ENCODE measurements around the gene RNF183. TPM values are rescaled to one million over a fixed set of nuclear protein-coding genes. Genes with fewer than 3 reads are reported as not detected.

The RNF183 gene
- total and polyA plus RNA-seq, 9 of the 15 experiments (the other 6 are each of a cell fraction or from before 2014, with no cell fraction given), result 0.04 to 2.0 (median 0.16) TPM; not detected in 5

DNA sequence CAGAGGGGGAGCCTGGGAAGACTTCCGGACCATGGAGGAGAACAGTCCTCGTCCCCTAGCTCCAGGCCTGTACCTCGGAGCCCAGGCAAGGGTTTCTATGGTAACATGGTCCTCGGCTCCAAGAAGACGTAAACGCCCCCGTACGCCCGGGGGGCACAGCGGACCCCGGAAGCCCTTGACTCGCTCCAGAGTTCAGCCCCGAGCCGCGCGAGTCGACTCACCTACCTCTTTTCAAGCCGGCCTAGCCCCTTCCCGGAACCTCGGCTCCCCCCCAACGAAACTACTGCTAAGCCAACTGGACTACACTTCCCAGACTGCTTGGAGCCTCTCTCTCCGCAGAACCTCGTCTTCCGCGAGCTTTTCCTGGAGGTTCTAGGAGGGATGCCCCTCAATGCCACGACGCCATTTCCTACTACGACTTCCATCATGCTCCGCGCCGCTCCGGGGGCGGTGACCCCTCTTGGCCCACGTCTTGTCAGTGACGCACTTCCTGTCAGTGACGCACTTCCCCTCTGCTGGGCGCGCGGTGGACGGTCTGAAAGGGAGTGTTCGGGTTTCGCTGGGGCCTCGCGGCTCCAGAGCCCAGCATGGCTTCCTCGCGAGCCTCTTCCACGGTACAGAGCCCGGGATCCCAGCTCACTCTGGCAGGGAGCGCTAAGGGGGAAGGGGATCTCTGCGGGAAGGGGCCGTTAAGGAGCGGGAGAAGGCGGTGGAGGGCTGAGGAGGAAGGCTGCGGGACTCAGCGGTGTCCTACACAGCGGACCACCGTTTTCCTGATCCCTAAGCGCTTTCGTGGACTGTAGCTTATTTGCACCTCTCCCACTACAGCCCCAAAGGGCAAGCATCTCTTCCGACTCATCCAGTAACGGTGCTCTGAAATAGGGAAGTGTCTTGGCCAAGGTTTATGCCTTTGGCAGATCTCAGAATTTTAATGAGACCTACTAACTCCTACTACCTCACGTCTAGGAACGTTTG, 27.7 kb downstream of the RNF183 start, which contains the start of the genes CDC26 and PRPF4:
TSS of gene CDC26 (minus strand) at position 416 of the 975 bp plus-strand sequence. CDS start 3,065 bp downstream, outside the sequence.
TSS of gene PRPF4 (plus strand) at position 502 of the 975 bp plus-strand sequence. CDS start at position 588, 86 bp downstream.
- FAIRE-seq (peak; percentile 97), DNase-seq (ENCODE audit: extremely low read depth in 1 of 4, low spot score in 3 of 4) (peak; percentile 94 to 98 (median 94)), ATAC-seq (peak; percentile 97)
- Histone ChIP-seq H3K27ac (ENCODE audit: extremely low read depth, low read depth, low read length) (peak within 1 kb of the TSS; percentile 92), H4K20me1 (replicated peaks; ENCODE audit: control insufficient read depth, insufficient read depth, low read length) (no peaks in the 10 kb centered on the region), H3K4me3 (peak within 1 kb of the TSS; percentile 80), H3K4me2 (ENCODE audit: insufficient read depth, low read length) (peak within 1 kb of the TSS; percentile 99), H3K9me3 (replicated peaks; ENCODE audit: control insufficient read depth, insufficient read depth, low read depth, low read length) (no peaks in the 10 kb centered on the region), H2AFZ (ENCODE audit: low read depth, low read length) (peak within 1 kb of the TSS; percentile 98), H3K9me1 (ENCODE audit: control insufficient read depth, insufficient read depth, low read length) (no peaks in the 10 kb centered on the region), H3K9ac (ENCODE audit: insufficient read depth in 1 of 2, low read depth in 2 of 2, low read length in 2 of 2) (peak within 1 kb of the TSS; percentile 96 to 99), H3K36me3 (ENCODE audit: control insufficient read depth, insufficient read depth, low read length) (peaks cover 70% of the 10 kb centered on the region), H3K79me2 (ENCODE audit: control insufficient read depth, insufficient read depth, low read length) (peaks cover 53% of the 10 kb centered on the region), H3K27me3 (ENCODE audit: control insufficient read depth in 2 of 2, insufficient read depth in 2 of 2, low read length in 2 of 2) (no peaks in the 10 kb centered on the region), H3K4me1 (replicated peaks in 1 of 2; ENCODE audit: control insufficient read depth in 2 of 2, insufficient read depth in 2 of 2, low read length in 2 of 2) (peaks cover 3 to 6% of the 10 kb centered on the region in 2 experiments; a peak in 3 of 5 replicates)
- POLR2A ChIA-PET, result interaction anchor here (0.5 to 2.0 kb wide), 25 partner anchors 8 to 492 kb away, joined by 3 to 12 read pairs (median 3); partner anchors contain the start of genes ALAD, C9orf43, FKBP15 and POLE3
- CTCF ChIA-PET (ENCODE audit: low intra/inter-chr PET ratio), result interaction anchor here (0.6 to 2.7 kb wide), 7 partner anchors 80 to 380 kb away, joined by 3 to 23 read pairs (median 5); partner anchors contain the start of genes C9orf43 and POLE3
- intact Hi-C loops (cut with micrococcal nuclease) (loop anchor here (2.0 to 10.0 kb wide), 5 partner anchors 55 to 383 kb away; partner anchors contain the start of genes ALAD, FKBP15 and SLC31A1), in situ Hi-C loops (cut with MboI) (no loop called here)
- WGBS (ENCODE audit: insufficient coverage, low coverage, missing lambda C conversion rate), result 1% methylated on average over 53 of the region's 63 CpGs
- BruUV-seq (replicated peaks), result TSS peak; percentile 79
- TF ChIP-seq LCOR (CRISPR knock-in tag; IDR thresholded peaks at IDR 0.05) (0 out of 2 replicates have a peak, but pooled peaks have one; percentile 33), HDGF (IDR thresholded peaks at IDR 0.05) (no peak), RFX7 (CRISPR knock-in tag; IDR thresholded peaks at IDR 0.05) (no peak), MYC (IDR thresholded peaks at IDR 0.05; ENCODE audit: low read depth, low read length) (peak; percentile 93), MYC (CRISPR knock-in tag; IDR thresholded peaks at IDR 0.05; ENCODE audit: borderline replicate concordance, low read depth) (peak; percentile 34; the same call in 1 of the 2 replicates), MEIS2 (IDR thresholded peaks at IDR 0.05; ENCODE audit: partially characterized antibody) (peak; percentile 16), ADNP (tag; IDR thresholded peaks at IDR 0.05) (no peak), SMARCA4 (IDR thresholded peaks at IDR 0.05) (0 out of 2 replicates have a peak, but pooled peaks have one; percentile 11), POLR2H (tag; IDR thresholded peaks at IDR 0.05; ENCODE audit: low read depth) (peak; percentile 89), ZNF384 (IDR thresholded peaks at IDR 0.05; ENCODE audit: low read depth, low read length) (0 out of 2 replicates have a peak, but pooled peaks have one; percentile 10), EP400 (IDR thresholded peaks at IDR 0.05) (peak; percentile 96), MTA2 (IDR thresholded peaks at IDR 0.05; ENCODE audit: low read depth) (peak; percentile 16; the same call in 1 of the 2 replicates), ZNF766 (CRISPR knock-in tag; conservative IDR thresholded peaks at IDR 0.05) (peak; percentile 73; the same call in 1 of the 2 replicates), BRF1 (IDR thresholded peaks at IDR 0.05; ENCODE audit: borderline replicate concordance, extremely low read depth, insufficient read length) (no peak), POLR2G (IDR thresholded peaks at IDR 0.05; ENCODE audit: low read depth, low read length) (peak; percentile 99), SIN3A (IDR thresholded peaks at IDR 0.05; ENCODE audit: borderline replicate concordance in 2 of 2, control insufficient read depth in 1 of 2, low read depth in 2 of 2, low read length in 2 of 2) (peak; percentile 71 to 86; a peak in 2 of 4 replicates), ZNF239 (CRISPR knock-in tag; IDR thresholded peaks at IDR 0.05) (no peak), HDAC1 (IDR thresholded peaks at IDR 0.05) (peak in 1 of 2 experiments; percentile 92; a peak in 2 of 4 replicates), NEUROD1 (IDR thresholded peaks at IDR 0.05; ENCODE audit: borderline replicate concordance, low read depth, low read length, partially characterized antibody) (peak; percentile 33)
- TF ChIP-seq, protein P1, sequence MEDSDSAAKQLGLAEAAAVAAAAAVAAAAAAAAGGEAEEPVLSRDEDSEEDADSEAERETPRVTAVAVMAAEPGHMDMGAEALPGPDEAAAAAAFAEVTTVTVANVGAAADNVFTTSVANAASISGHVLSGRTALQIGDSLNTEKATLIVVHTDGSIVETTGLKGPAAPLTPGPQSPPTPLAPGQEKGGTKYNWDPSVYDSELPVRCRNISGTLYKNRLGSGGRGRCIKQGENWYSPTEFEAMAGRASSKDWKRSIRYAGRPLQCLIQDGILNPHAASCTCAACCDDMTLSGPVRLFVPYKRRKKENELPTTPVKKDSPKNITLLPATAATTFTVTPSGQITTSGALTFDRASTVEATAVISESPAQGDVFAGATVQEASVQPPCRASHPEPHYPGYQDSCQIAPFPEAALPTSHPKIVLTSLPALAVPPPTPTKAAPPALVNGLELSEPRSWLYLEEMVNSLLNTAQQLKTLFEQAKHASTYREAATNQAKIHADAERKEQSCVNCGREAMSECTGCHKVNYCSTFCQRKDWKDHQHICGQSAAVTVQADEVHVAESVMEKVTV (CRISPR knock-in tag; IDR thresholded peaks at IDR 0.05), result 0 out of 2 replicates have a peak, but pooled peaks have one; percentile 11
